Heart left ventricle (tissue), 16 donors: Measurements from ENCODE around the gene ASIC2. TPM values are rescaled to one million over a fixed set of nuclear protein-coding genes. Genes with fewer than 3 reads are reported as not detected.

Source experiments
- ATAC-seq, 4 donors: fragments of 200-7000 bp; cut with Tn5 transposase; one replicate each; pipeline ENCODE4 v1.9.1; 2020 to 2022; ENCODE audit warnings: moderate library complexity in 4 of 4, mild to moderate bottlenecking in 3 of 4, moderate number of reproducible peaks in 1 of 4
- DNase-seq, 5 donors: peaks; one replicate each; pipeline ENCODE4 v3.0.0-alpha.2; 2020
- H3K27ac ChIP-seq, 12 donors: fragments of 200-600 bp; sonication (generic) in 4 of 12; one replicate each; pipeline versions ENCODE4 v1.5.0 to v1.8.0; 2016 to 2022; ENCODE audit warnings: mild to moderate bottlenecking in 2 of 12
- H3K27me3 ChIP-seq, 9 donors: fragments of 200-600 bp; sonication (generic) in 2 of 9; one replicate each; pipeline versions ENCODE4 v1.5.1 to v1.8.0; 2016 to 2022; ENCODE audit warnings: mild to moderate bottlenecking in 3 of 9
- H3K36me3 ChIP-seq, 9 donors: fragments of 200-600 bp; sonication (generic) in 2 of 9; one replicate each; pipeline versions ENCODE4 v1.5.0 to v1.8.0; 2018 to 2022; ENCODE audit warnings: mild to moderate bottlenecking in 2 of 9
- H3K4me1 ChIP-seq, 12 donors: fragments of 200-600 bp; sonication (generic) in 4 of 12; one replicate each; pipeline versions ENCODE4 v1.5.0 to v1.8.0; 2016 to 2022; ENCODE audit warnings: mild to moderate bottlenecking in 3 of 12
- H3K4me3 ChIP-seq, 12 donors: fragments of 200-600 bp; sonication (generic) in 4 of 12; one replicate each; pipeline versions ENCODE4 v1.5.0 to v1.8.0; 2017 to 2022; ENCODE audit warnings: mild to moderate bottlenecking in 9 of 12, moderate library complexity in 4 of 12
- H3K9me3 ChIP-seq, 12 donors: fragments of 200-600 bp; sonication (generic) in 4 of 12; one replicate each; pipeline versions ENCODE4 v1.5.0 to v1.8.0; 2016 to 2022; ENCODE audit warnings: mild to moderate bottlenecking in 1 of 12
- CTCF ChIP-seq, 12 donors: fragments of 200-600 bp; sonication (generic) in 4 of 12; IDR thresholded peaks; one replicate each; pipeline versions ENCODE4 v1.5.0 to v1.8.0; 2018 to 2022; ENCODE audit warnings: antibody characterized with exemption in 12 of 12, mild to moderate bottlenecking in 5 of 12
- POLR2A ChIP-seq, 2 donors: fragments of 450-650 bp; IDR thresholded peaks; one replicate each; pipeline ENCODE4 v1.6.1; 2017; ENCODE audit warnings: antibody characterized with exemption in 2 of 2, mild to moderate bottlenecking in 2 of 2, moderate library complexity in 2 of 2
- WGBS, 4 donors: extraction: QIAGEN DNeasy Blood & Tissue Kit in 2 of 4; methylation state at CpG; one replicate each; pipeline versions ENCODE4 v1.1.5 to v1.1.7; 2013 to 2018; 5-methylcytosine and 5-hydroxymethylcytosine counted together
- intact Hi-C, 10 donors: fragments of 100-400 bp; cut with DNase I; formaldehyde crosslinking; loops; one replicate each; pipeline versions ENCODE4 v1.11.1 to v1.14.2; 2022
- polyA plus RNA-seq, 2 donors: library from polyadenylated mRNA; stranded (reverse); fragments of 200-250 nt; gene quantifications; one replicate each; pipeline ENCODE4 v1.2.3, GENCODE V29; 2013
- total RNA-seq, 9 donors: library from RNA; depleted of rRNA in 2 of 9; stranded (reverse); fragments of >200 nt in 2 of 9; fragmentation: NEBNext Ultra II Directional in 3 of 9; extraction: Animal tissue kit (Norgen Biotek cat#: 25700) in 3 of 9; gene quantifications; one replicate each; pipeline versions ENCODE4 v1.1.0 to v1.2.4, GENCODE V29; 2016 to 2023
- donor health status: ischemic (EF 13 %, LVEDD 7.1; RV severe dilation, severe dysfunction).
- donor health status: healthy with polysubstance abuse.
- donor health status: DM: no; HTN: yes; CAD: no.
- donor health status: DM: no; HTN: no; CAD: no.
- donor health status: ischemic (EF 25% LVEDD 6.9; RV normal size, moderate dysfunction).
- donor health status: ischemic (EF 25% LVEDD 5.7; RV mildly dilated, moderate dysfunction).
- donor health status: healthy.
- donor health status: DM: yes; HTN: yes; CAD: no.
- donor health status: ischemic (EF 35%, LVEDD 5.7; RV mildly dilated, moderate dysfunction).
- donor health status: nonischemic (EF 11% LVEDD 7.7; RV severe dilation, severe dysfunction).
- donor health status: DM: yes; HTN: yes; CAD: no.
- donor health status: PGD.
- donor health status: ischemic (EF 29% LVEDD 5.4; RV normal size, mild dysfunction).
- donor health status: nonischemic (EF 23%, LVEDD 6.1; RV moderate dilation, normal function).

The ASIC2 gene
- total and polyA plus RNA-seq, 11 donors = 1.1 TPM; not detected in 10

GRCh38 chr17:33164169-33164881 is 128.8 kb downstream of the ASIC2 start:
- peak; percentile 78 to 89 (median 84) for ATAC-seq
- TF ChIP-seq CTCF (IDR thresholded peaks at IDR 0.05) = no peak
- TF ChIP-seq POLR2A (IDR thresholded peaks at IDR 0.05) = no peak
- intact Hi-C loops = no loop called here
- Histone ChIP-seq H3K4me1 (peaks cover 0 to 17% (median 2%) of the 10 kb centered on the region in 12 donors), H3K27ac (no peak overlapping the region), H3K36me3 (no peaks in the 10 kb centered on the region), H3K4me3 (no peak overlapping the region), H3K27me3 (peaks cover 0 to 6% (median 0%) of the 10 kb centered on the region in 9 donors), H3K9me3 (no peaks in the 10 kb centered on the region)
- WGBS, 4 donors = 26 to 41% (median 35%) methylated on average over 7 to 8 of the region's 8 CpGs
- peak in 3 of 5 donors; percentile 24 to 35 (median 32) for DNase-seq

- ATAC-seq = no peak
- DNase-seq = peak in 1 of 5 donors; percentile 29
- intact Hi-C loops = no loop called here
Measured at GRCh38 chr17:33163533-33164168, 129.4 kb downstream of the ASIC2 start.

GRCh38 chr17:33154869-33155455 is 138.1 kb downstream of the ASIC2 start:
- DNase-seq (no peak), ATAC-seq (no peak)
- WGBS, 4 donors = 61 to 71% (median 69%) methylated on average over 16 to 19 of the region's 19 CpGs
- Histone ChIP-seq H3K4me3 (no peak overlapping the region), H3K4me1 (peaks cover 0 to 7% (median 0%) of the 10 kb centered on the region in 12 donors), H3K27me3 (peaks cover 0 to 36% (median 3%) of the 10 kb centered on the region in 9 donors), H3K27ac (no peak overlapping the region), H3K9me3 (no peaks in the 10 kb centered on the region), H3K36me3 (no peaks in the 10 kb centered on the region)
- TF ChIP-seq POLR2A (IDR thresholded peaks at IDR 0.05) = no peak
- no peak for TF ChIP-seq CTCF (IDR thresholded peaks at IDR 0.05)
- intact Hi-C loops = loop anchor here in 1 of 10 donors (10.0 kb wide), 1 partner anchor 60 kb away; no protein-coding TSS in a partner anchor

More at GRCh38 chr17:33163533-33164168, 129.4 kb downstream of the ASIC2 start:
- no peak overlapping the region for H3K4me3 ChIP-seq
- H3K27me3 ChIP-seq = peaks cover 0 to 11% (median 0%) of the 10 kb centered on the region in 9 donors
- WGBS, 4 donors = 69 to 78% (median 75%) methylated on average over 10 of the region's 10 CpGs
- H3K36me3 ChIP-seq = no peaks in the 10 kb centered on the region
- TF ChIP-seq CTCF (IDR thresholded peaks at IDR 0.05) (no peak), POLR2A (IDR thresholded peaks at IDR 0.05) (no peak)
- H3K4me1 ChIP-seq = peaks cover 0 to 17% (median 2%) of the 10 kb centered on the region in 12 donors
- H3K9me3 ChIP-seq = no peaks in the 10 kb centered on the region
- H3K27ac ChIP-seq = no peak overlapping the region

- DNase-seq = no peak
- WGBS, 4 donors = 30 to 37% (median 32%) methylated on average over 7 of the region's 7 CpGs
- intact Hi-C loops = loop anchor here in 1 of 10 donors (10.0 kb wide), 1 partner anchor 62 kb away; no protein-coding TSS in a partner anchor
- Histone ChIP-seq H3K9me3 (no peaks in the 10 kb centered on the region), H3K27me3 (peaks cover 0 to 18% (median 3%) of the 10 kb centered on the region in 9 donors), H3K27ac (no peak overlapping the region), H3K4me1 (peaks cover 0 to 7% (median 0%) of the 10 kb centered on the region in 12 donors), H3K4me3 (no peak overlapping the region), H3K36me3 (no peaks in the 10 kb centered on the region)
- no peak for ATAC-seq
- no peak for TF ChIP-seq POLR2A (IDR thresholded peaks at IDR 0.05)
- TF ChIP-seq CTCF (IDR thresholded peaks at IDR 0.05) = no peak
Measured at GRCh38 chr17:33152783-33153182, 140.3 kb downstream of the ASIC2 start.
